WTC11 (cell line): ENCODE results near the gene APBB3. TPM values are rescaled to one million over a fixed set of nuclear protein-coding genes. Genes with fewer than 3 reads are reported as not detected.

Experiments
- ATAC-seq: fragments of 200-7000 bp; cut with Tn5 transposase; 2 replicates; pipeline ENCODE4 v1.10.0; 2021; ENCODE audit warnings: mild to moderate bottlenecking, moderate library complexity
- CTCF ChIA-PET: fragments of 300-600 bp; sonication (Branson Sonifier 250); formaldehyde crosslinking; loops from one replicate; lab custom pipeline; 2021; ENCODE audit warnings: antibody characterized with exemption; lab: Charles Lee
- POLR2A ChIA-PET: fragments of 350-600 bp; sonication (Branson Sonifier 250); formaldehyde crosslinking; loops from one replicate; lab custom pipeline; 2021; ENCODE audit warnings: antibody characterized with exemption; lab: Charles Lee
- DNase-seq: peaks from one replicate; pipeline ENCODE4 v3.0.0; 2021; ENCODE audit warnings: low spot score
- H3K27ac Mint-ChIP-seq: 2 replicates; pipeline ENCODE4 v1.8.0; 2021; ENCODE audit warnings: mixed read lengths
- H3K27me3 Mint-ChIP-seq: 2 replicates; pipeline ENCODE4 v1.8.0; 2021; ENCODE audit warnings: low read depth, mild to moderate bottlenecking, moderate library complexity, mixed read lengths
- H3K36me3 Mint-ChIP-seq: 2 replicates; pipeline ENCODE4 v1.8.0; 2021; ENCODE audit warnings: mixed read lengths
- H3K4me1 Mint-ChIP-seq: 2 replicates; pipeline ENCODE4 v1.8.0; 2022; ENCODE audit warnings: mixed read lengths
- H3K4me3 Mint-ChIP-seq: 2 replicates; pipeline ENCODE4 v1.8.0; 2021; ENCODE audit warnings: mild to moderate bottlenecking, moderate library complexity, mixed read lengths
- H3K9me3 Mint-ChIP-seq: 2 replicates; pipeline ENCODE4 v1.8.0; 2021; ENCODE audit warnings: mixed read lengths
- AR ChIP-seq: fragments of 250-450 bp; sonication (Bioruptor Pico); IDR thresholded peaks from 2 replicates; pipeline ENCODE4 v1.9.0; 2021; ENCODE audit warnings: mild to moderate bottlenecking
- CREB1 ChIP-seq: sonication (generic); formaldehyde crosslinking; IDR thresholded peaks from 2 replicates; pipeline ENCODE4 v1.8.0; 2023; ENCODE audit warnings: mild to moderate bottlenecking, missing genetic modification reagents
- EMX1 ChIP-seq: fragments of 250-450 bp; sonication (Bioruptor Pico); IDR thresholded peaks from 2 replicates; pipeline ENCODE4 v1.8.0; 2021; ENCODE audit warnings: mild to moderate bottlenecking
- ESRRA ChIP-seq: sonication (generic); formaldehyde crosslinking; IDR thresholded peaks from 2 replicates; pipeline ENCODE4 v1.8.1; 2022; ENCODE audit warnings: mild to moderate bottlenecking, missing genetic modification reagents, borderline replicate concordance
- GRHL2 ChIP-seq: fragments of 250-450 bp; sonication (Bioruptor Pico); IDR thresholded peaks from 2 replicates; pipeline ENCODE4 v1.8.0; 2022; ENCODE audit warnings: mild to moderate bottlenecking, moderate library complexity; ENCODE audit not compliant: insufficient replicate concordance, severe bottlenecking
- IRF2 ChIP-seq: sonication (generic); formaldehyde crosslinking; IDR thresholded peaks from 2 replicates; pipeline ENCODE4 v1.8.0; 2022; ENCODE audit warnings: low read depth, missing genetic modification reagents, borderline replicate concordance
- NR2C2 ChIP-seq: sonication (generic); formaldehyde crosslinking; IDR thresholded peaks from 2 replicates; pipeline ENCODE4 v1.8.0; 2022; ENCODE audit warnings: mild to moderate bottlenecking, missing genetic modification reagents
- OVOL2 ChIP-seq: fragments of 250-450 bp; sonication (Bioruptor Pico); IDR thresholded peaks from 2 replicates; pipeline ENCODE4 v1.9.0; 2021; ENCODE audit warnings: mild to moderate bottlenecking, borderline replicate concordance
- RELA ChIP-seq: sonication (generic); formaldehyde crosslinking; IDR thresholded peaks from 2 replicates; pipeline ENCODE4 v1.8.1; 2022; ENCODE audit warnings: missing genetic modification reagents, mild to moderate bottlenecking, borderline replicate concordance
- RORB ChIP-seq: fragments of 250-450 bp; sonication (Bioruptor Pico); IDR thresholded peaks from 2 replicates; pipeline ENCODE4 v1.9.0; 2021; ENCODE audit warnings: mild to moderate bottlenecking
- USF2 ChIP-seq: sonication (generic); formaldehyde crosslinking; IDR thresholded peaks from 2 replicates; pipeline ENCODE4 v1.8.1; 2023; ENCODE audit warnings: mild to moderate bottlenecking, missing genetic modification reagents, moderate library complexity
- ZNF281 ChIP-seq: sonication (generic); formaldehyde crosslinking; IDR thresholded peaks from 2 replicates; pipeline ENCODE4 v1.8.0; 2023; ENCODE audit warnings: mild to moderate bottlenecking, missing genetic modification reagents
- total RNA-seq: library from RNA; stranded (reverse); gene quantifications from 3 replicates; pipeline ENCODE4 v1.2.3, GENCODE V29; 2021
- TF ChIP-seq, protein P1 (sequence below): sonication (generic); formaldehyde crosslinking; IDR thresholded peaks from 2 replicates; pipeline ENCODE4 v1.8.0; 2023; ENCODE audit warnings: missing genetic modification reagents
- TF ChIP-seq, protein P2 (sequence below): sonication (generic); formaldehyde crosslinking; IDR thresholded peaks from 2 replicates; pipeline ENCODE4 v1.8.1; 2022; ENCODE audit warnings: low read depth, mild to moderate bottlenecking, moderate library complexity, missing genetic modification reagents, borderline replicate concordance

Gene APBB3
- total RNA-seq, 1 experiment from 2014 or later, result 25.9 TPM

- TF ChIP-seq AR, result no peak
Measured at GRCh38 chr5:140591747-140592372, 27.5 kb upstream of the APBB3 start (continued).

GRCh38 chr5:140590861-140591260, 26.5 kb upstream of the APBB3 start:
- Mint-ChIP-seq H3K27me3 (peaks cover 17% of the 10 kb centered on the region), H3K27ac (no peak overlapping the region), H3K9me3 (no peaks in the 10 kb centered on the region; the same call in 1 of the 2 replicates), H3K4me3 (no peak overlapping the region), H3K36me3 (no peaks in the 10 kb centered on the region), H3K4me1 (peaks cover 5% of the 10 kb centered on the region)
- CTCF ChIA-PET, result interaction anchor here (0.5 to 1.5 kb wide), 2 partner anchors 44 to 233 kb away, joined by 3 to 4 read pairs; no protein-coding TSS in a partner anchor
- ATAC-seq, result no peak
- TF ChIP-seq CREB1 (CRISPR knock-in tag) (no peak), RELA (CRISPR knock-in tag) (no peak)
- POLR2A ChIA-PET, result no interaction called here
- no peak for DNase-seq

DNA sequence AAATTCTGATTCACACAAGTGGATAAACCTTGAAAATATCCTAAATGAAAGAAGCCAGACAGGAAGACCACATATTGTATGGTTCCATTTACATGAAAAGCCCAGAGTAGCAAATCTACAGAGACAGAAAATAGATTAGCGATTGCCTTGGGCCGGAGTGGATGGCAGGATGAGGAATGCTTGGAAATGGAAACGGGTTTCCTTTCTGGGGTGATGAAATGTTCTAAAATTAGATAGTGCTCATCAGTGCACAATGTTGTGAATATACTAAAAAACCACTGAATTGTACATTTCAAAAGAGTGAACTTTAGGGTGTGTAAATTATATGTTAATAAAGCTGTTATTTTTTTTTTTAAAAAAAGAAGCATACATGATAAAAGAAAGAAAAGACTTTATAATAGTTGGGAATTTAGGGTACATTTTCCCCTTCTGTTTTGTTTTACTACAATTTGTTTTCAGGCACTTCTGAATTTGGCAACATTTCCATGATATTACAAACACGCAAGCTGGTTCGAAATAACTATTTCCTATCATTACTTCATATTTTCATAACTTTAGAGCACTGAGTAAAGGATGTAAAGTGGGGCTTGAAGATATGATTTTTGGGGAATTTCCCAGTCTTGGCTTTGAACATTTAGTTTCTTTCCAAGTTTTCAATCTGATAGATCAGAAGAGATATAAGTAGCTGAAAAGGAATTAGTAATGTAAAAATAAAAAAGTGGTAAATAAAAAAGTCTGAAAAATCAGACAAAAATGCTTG, 24.1 kb upstream of the APBB3 start:
- H3K27me3 Mint-ChIP-seq, result peaks cover 15% of the 10 kb centered on the region
- CTCF ChIA-PET, result no interaction called here
- no peak for TF ChIP-seq NR2C2 (CRISPR knock-in tag)
- TF ChIP-seq ESRRA (CRISPR knock-in tag), result no peak
- TF ChIP-seq EMX1 (CRISPR knock-in tag), result no peak
- TF ChIP-seq USF2, result no peak
- no peak for TF ChIP-seq IRF2
- no peak for TF ChIP-seq AR
- no peak for TF ChIP-seq ZNF281 (CRISPR knock-in tag)
- TF ChIP-seq OVOL2 (CRISPR knock-in tag), result no peak
- TF ChIP-seq, protein P1, sequence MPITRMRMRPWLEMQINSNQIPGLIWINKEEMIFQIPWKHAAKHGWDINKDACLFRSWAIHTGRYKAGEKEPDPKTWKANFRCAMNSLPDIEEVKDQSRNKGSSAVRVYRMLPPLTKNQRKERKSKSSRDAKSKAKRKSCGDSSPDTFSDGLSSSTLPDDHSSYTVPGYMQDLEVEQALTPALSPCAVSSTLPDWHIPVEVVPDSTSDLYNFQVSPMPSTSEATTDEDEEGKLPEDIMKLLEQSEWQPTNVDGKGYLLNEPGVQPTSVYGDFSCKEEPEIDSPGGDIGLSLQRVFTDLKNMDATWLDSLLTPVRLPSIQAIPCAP (CRISPR knock-in tag), result no peak
- TF ChIP-seq, protein P2, sequence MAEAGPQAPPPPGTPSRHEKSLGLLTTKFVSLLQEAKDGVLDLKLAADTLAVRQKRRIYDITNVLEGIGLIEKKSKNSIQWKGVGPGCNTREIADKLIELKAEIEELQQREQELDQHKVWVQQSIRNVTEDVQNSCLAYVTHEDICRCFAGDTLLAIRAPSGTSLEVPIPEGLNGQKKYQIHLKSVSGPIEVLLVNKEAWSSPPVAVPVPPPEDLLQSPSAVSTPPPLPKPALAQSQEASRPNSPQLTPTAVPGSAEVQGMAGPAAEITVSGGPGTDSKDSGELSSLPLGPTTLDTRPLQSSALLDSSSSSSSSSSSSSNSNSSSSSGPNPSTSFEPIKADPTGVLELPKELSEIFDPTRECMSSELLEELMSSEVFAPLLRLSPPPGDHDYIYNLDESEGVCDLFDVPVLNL (CRISPR knock-in tag), result no peak
- TF ChIP-seq RORB, result no peak
- TF ChIP-seq GRHL2 (CRISPR knock-in tag), result no peak
- TF ChIP-seq, all 79 proteins: peak for 0
- no peak for ATAC-seq
- POLR2A ChIA-PET, result no interaction called here
- H3K36me3 Mint-ChIP-seq, result no peaks in the 10 kb centered on the region
- H3K4me3 Mint-ChIP-seq, result no peak overlapping the region
- H3K27ac Mint-ChIP-seq, result no peak overlapping the region
- peaks cover 5% of the 10 kb centered on the region for H3K4me1 Mint-ChIP-seq
- H3K9me3 Mint-ChIP-seq, result peaks cover 5% of the 10 kb centered on the region
- no peak for DNase-seq
